Measurements from ENCODE around the gene ADAMTS13. TPM values are rescaled to one million over a fixed set of nuclear protein-coding genes. Genes with fewer than 3 reads are reported as not detected.

Gene ADAMTS13
- total RNA-seq, 4 donors from 2014 or later: 2.6 to 12.7 (median 7.2) TPM

DNA sequence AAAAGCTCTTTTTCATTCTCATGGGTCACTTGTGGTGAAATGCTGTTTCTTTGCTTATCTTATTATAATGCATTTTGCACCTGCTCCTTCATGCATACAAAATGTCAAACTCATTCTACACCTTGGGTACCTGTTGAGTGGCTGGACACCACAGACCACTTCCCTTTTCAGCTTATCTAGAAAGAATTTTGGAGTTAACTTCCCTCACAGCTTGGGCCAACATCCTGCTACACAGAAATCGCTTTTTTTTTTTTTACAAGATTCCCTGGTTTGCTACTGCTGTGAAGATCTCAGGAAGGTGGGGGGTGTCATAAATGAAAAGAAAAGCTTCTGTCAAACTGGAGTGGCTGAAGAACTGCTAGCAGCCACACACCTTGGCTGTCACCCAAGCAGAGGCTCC is 7.0 kb upstream of the ADAMTS13 start:
- in situ Hi-C loops (cut with MboI; ENCODE audit: low pct_ligation_motif_present in 1 of 4, low pct_unique_long_range_greater_than_20kb in 1 of 4, low sequenced_read_pairs in 3 of 4): no loop called here
- WGBS, 2 donors (ENCODE audit: low coverage in 1 of 2): 65% methylated on average over 1 of the region's 1 CpG; no CpG with 5 or more reads in 1 of the 2 donors
- Histone ChIP-seq H3K9me3 (no peaks in the 10 kb centered on the region), H3K27me3 (no peaks in the 10 kb centered on the region), H3K4me1 (peaks cover 0 to 33% (median 27%) of the 10 kb centered on the region in 4 donors), H3K4me3 (no peak overlapping the region), H3K36me3 (peaks cover 0 to 24% (median 10%) of the 10 kb centered on the region in 4 donors), H3K27ac (no peak overlapping the region)
- no peak for TF ChIP-seq POLR2AphosphoS5 (IDR thresholded peaks at IDR 0.05)
- TF ChIP-seq POLR2A (IDR thresholded peaks at IDR 0.05): no peak
- TF ChIP-seq, protein P1, sequence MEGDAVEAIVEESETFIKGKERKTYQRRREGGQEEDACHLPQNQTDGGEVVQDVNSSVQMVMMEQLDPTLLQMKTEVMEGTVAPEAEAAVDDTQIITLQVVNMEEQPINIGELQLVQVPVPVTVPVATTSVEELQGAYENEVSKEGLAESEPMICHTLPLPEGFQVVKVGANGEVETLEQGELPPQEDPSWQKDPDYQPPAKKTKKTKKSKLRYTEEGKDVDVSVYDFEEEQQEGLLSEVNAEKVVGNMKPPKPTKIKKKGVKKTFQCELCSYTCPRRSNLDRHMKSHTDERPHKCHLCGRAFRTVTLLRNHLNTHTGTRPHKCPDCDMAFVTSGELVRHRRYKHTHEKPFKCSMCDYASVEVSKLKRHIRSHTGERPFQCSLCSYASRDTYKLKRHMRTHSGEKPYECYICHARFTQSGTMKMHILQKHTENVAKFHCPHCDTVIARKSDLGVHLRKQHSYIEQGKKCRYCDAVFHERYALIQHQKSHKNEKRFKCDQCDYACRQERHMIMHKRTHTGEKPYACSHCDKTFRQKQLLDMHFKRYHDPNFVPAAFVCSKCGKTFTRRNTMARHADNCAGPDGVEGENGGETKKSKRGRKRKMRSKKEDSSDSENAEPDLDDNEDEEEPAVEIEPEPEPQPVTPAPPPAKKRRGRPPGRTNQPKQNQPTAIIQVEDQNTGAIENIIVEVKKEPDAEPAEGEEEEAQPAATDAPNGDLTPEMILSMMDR (IDR thresholded peaks at IDR 0.05): no peak
- no peak for TF ChIP-seq EP300 (IDR thresholded peaks at IDR 0.05; ENCODE audit: low read depth)
- intact Hi-C loops (cut with DNase I; ENCODE audit: low total_unique reads): no loop called here
- DNase-seq: no peak

DNA sequence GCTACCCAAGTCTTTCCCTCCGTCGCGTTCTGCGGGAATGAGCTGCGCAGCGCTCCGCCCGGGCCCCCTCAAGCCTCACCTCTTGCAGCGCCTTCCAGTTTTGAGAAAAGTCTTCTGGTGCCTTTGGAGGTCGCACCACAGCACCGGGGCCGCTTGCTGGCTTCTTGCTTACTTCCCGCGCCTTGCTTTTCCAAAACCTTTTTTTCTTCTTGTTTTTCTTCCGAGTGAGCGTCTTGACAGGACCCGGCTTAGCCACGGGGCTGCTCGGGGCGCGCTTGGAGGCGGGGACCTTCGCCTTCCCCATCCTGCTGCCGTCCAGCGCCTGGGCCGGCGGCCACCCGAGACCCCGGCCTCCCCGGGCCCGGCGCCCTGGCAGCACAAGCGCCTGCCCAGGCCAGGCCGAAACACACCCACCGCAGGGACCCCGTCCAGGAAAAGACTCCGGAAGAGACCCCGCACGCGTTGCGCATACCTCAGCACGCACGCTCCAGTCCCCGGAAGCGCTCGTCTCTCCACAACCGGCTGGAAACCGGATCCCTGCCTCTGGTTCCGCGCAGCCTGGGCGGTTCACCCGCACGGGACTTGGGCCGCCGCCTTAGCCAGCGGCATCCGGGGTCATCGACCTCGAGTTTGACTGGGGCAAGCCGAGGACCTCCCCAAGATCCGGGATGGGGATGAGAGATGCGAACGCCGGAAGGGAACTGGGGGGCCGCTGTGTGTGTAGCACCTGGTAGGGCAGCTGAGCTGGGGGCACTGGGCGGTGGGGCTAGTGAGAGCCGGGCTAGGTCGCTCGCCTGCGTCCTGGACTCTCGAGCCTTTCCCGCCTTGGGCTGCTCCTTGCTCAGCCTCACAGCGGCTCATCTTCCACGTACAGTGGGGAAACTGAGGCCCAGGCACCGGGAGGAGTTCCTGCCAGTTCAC is 4.4 kb upstream of the ADAMTS13 start, which contains the start of gene REXO4:
TSS of gene REXO4 (minus strand) at position 470 of the 921 bp plus-strand sequence. CDS start at position 304, 166 bp downstream.
- H3K4me1 ChIP-seq: peaks cover 0 to 38% (median 27%) of the 10 kb centered on the region in 4 donors
- in situ Hi-C loops (cut with MboI; ENCODE audit: low pct_ligation_motif_present in 1 of 4, low pct_unique_long_range_greater_than_20kb in 1 of 4, low sequenced_read_pairs in 3 of 4): no loop called here

DNA sequence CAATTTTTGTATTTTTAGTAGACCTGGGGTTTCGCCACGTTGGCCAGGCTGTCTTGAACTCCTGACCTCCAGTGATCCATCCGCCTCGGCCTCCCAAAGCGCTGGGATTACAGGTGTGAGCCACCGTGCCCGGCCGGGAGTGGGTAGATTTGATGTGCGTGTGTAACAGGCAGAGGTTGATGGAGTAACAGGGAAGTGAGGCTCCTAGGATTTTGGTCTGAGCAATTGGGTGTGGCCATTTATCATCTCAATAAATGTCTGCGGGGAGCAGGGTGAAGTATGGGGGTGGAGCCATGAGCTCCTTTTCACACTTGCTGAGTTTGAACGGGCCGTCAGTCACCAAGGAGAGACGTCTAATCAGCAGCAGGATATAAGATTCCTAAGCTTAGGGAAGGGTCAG is 3.2 kb upstream of the ADAMTS13 start:
- WGBS, 2 donors (ENCODE audit: low coverage in 1 of 2): 46% methylated on average over 13 of the region's 13 CpGs; no CpG with 5 or more reads in 1 of the 2 donors
- TF ChIP-seq, protein P1 (IDR thresholded peaks at IDR 0.05): no peak
- TF ChIP-seq POLR2AphosphoS5 (IDR thresholded peaks at IDR 0.05) (peak in 2 of 3 donors; percentile 63 to 77), POLR2A (IDR thresholded peaks at IDR 0.05) (peak; percentile 63)
- DNase-seq: peak; percentile 69
- peak overlapping the region; percentile 90 to 94 (median 94) for H3K27ac ChIP-seq
- peaks cover 0 to 38% (median 27%) of the 10 kb centered on the region in 4 donors for H3K4me1 ChIP-seq
- H3K4me3 ChIP-seq: peak overlapping the region in 3 of 4 donors; percentile 80 to 99 (median 97)
- in situ Hi-C loops (cut with MboI; ENCODE audit: low pct_ligation_motif_present in 1 of 4, low pct_unique_long_range_greater_than_20kb in 1 of 4, low sequenced_read_pairs in 3 of 4) (no loop called here), intact Hi-C loops (cut with DNase I; ENCODE audit: low total_unique reads) (no loop called here)
- no peaks in the 10 kb centered on the region for H3K9me3 ChIP-seq
- no peaks in the 10 kb centered on the region for H3K27me3 ChIP-seq
- peaks cover 0 to 7% (median 0%) of the 10 kb centered on the region in 4 donors for H3K36me3 ChIP-seq

More for the DNA sequence above, 4.4 kb upstream of the ADAMTS13 start, which contains the start of gene REXO4:
- TF ChIP-seq, protein P1 (IDR thresholded peaks at IDR 0.05): peak in 1 of 5 experiments; percentile 7
- TF ChIP-seq POLR2A (IDR thresholded peaks at IDR 0.05) (peak; percentile 54), EP300 (IDR thresholded peaks at IDR 0.05; ENCODE audit: low read depth) (no peak), POLR2AphosphoS5 (IDR thresholded peaks at IDR 0.05) (peak; percentile 33 to 79 (median 46))
- no peaks in the 10 kb centered on the region for H3K9me3 ChIP-seq
- peak; percentile 90 for DNase-seq
- no peaks in the 10 kb centered on the region for H3K27me3 ChIP-seq
- H3K27ac ChIP-seq: peak within 1 kb of the TSS; percentile 90 to 94 (median 94)
- H3K4me3 ChIP-seq: peak within 1 kb of the TSS; percentile 62 to 99 (median 88)
- intact Hi-C loops (cut with DNase I; ENCODE audit: low total_unique reads): no loop called here
- WGBS, 2 donors (ENCODE audit: low coverage in 1 of 2): 1% methylated on average over 23 to 67 of the region's 75 CpGs
- peaks cover 0 to 14% (median 2%) of the 10 kb centered on the region in 4 donors for H3K36me3 ChIP-seq

DNA sequence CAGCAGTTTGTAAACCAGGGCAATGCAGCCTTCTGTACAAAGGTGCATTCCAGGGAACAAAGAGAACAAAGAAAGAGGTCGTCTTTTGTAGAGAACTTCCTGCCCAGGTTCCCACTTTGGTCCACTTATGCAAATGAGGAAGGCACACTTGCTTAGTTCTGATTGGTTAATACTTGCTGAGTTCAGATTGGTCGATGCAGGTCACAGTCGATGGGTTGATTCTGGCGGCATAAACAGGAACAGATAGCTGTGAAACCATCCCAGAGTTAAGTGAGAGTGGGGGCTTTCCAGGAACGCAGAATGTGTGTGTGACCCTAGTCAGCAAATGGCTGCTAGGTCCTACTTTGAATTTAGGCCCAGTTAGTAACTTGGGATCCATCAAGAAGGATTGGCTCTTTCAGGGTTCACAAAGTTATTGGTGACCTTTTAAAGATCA is 1.8 kb upstream of the ADAMTS13 start:
- no peak overlapping the region for H3K27ac ChIP-seq
- no peaks in the 10 kb centered on the region for H3K9me3 ChIP-seq
- peaks cover 0 to 35% (median 27%) of the 10 kb centered on the region in 4 donors for H3K4me1 ChIP-seq
- in situ Hi-C loops (cut with MboI; ENCODE audit: low pct_ligation_motif_present in 1 of 4, low pct_unique_long_range_greater_than_20kb in 1 of 4, low sequenced_read_pairs in 3 of 4) (no loop called here), intact Hi-C loops (cut with DNase I; ENCODE audit: low total_unique reads) (no loop called here)
- TF ChIP-seq, protein P1 (IDR thresholded peaks at IDR 0.05): no peak
- no peak for TF ChIP-seq EP300 (IDR thresholded peaks at IDR 0.05; ENCODE audit: low read depth)
- no peaks in the 10 kb centered on the region for H3K36me3 ChIP-seq
- 38 to 55% methylated on average over 1 to 5 of the region's 5 CpGs for WGBS, 2 donors (ENCODE audit: low coverage in 1 of 2)
- DNase-seq: no peak
- H3K4me3 ChIP-seq: no peak overlapping the region
- H3K27me3 ChIP-seq: no peaks in the 10 kb centered on the region

Data from transverse colon (tissue), 4 donors.